Skeletal muscle tissue (tissue), 4 donors: Measurements from ENCODE around the gene TRIM69. TPM values are rescaled to one million over a fixed set of nuclear protein-coding genes. Genes with fewer than 3 reads are reported as not detected.
"Not testable (repeated sequence)": the region's sequence is repeated elsewhere in the genome, so short reads cannot be mapped to it uniquely, and the experiment has no call there.

Experiments
- H3K27ac ChIP-seq: one replicate; pipeline ENCODE4 v1.7.0; 2013; ENCODE audit warnings: mild to moderate bottlenecking, low read depth, low read length, inconsistent platforms
- H3K27me3 ChIP-seq, 3 donors: one replicate each; pipeline ENCODE4 v1.7.0; 2013; ENCODE audit warnings: low read length in 3 of 3; ENCODE audit not compliant: control insufficient read depth in 3 of 3, insufficient read depth in 3 of 3
- H3K36me3 ChIP-seq, 3 donors: one replicate each; pipeline ENCODE4 v1.7.0; 2013; ENCODE audit warnings: low read length in 3 of 3; ENCODE audit not compliant: control insufficient read depth in 3 of 3, insufficient read depth in 3 of 3
- H3K4me1 ChIP-seq, 3 donors: one replicate each; pipeline ENCODE4 v1.7.0; 2013; ENCODE audit warnings: low read length in 3 of 3, mild to moderate bottlenecking in 3 of 3; ENCODE audit not compliant: control insufficient read depth in 3 of 3, insufficient read depth in 3 of 3
- H3K4me3 ChIP-seq, 3 donors: one replicate each; pipeline ENCODE4 v1.7.0; 2013; ENCODE audit warnings: low read length in 3 of 3
- H3K9ac ChIP-seq, 3 donors: one replicate each; pipeline ENCODE4 v1.7.0; 2013; ENCODE audit warnings: low read length in 3 of 3, mild to moderate bottlenecking in 3 of 3, moderate library complexity in 2 of 3, low read depth in 1 of 3
- H3K9me3 ChIP-seq, 3 donors: one replicate each; pipeline ENCODE4 v1.7.0; 2013; ENCODE audit warnings: low read length in 3 of 3; ENCODE audit not compliant: control insufficient read depth in 3 of 3
- total RNA-seq: library from RNA; depleted of rRNA; stranded (reverse); fragments of >200 nt; gene quantifications from one replicate; pipeline ENCODE4 v1.2.3, GENCODE V29; 2014
- donor health status: Osteomylitis.

Gene TRIM69
- total RNA-seq, 1 donor from 2014 or later: 16.7 TPM

- H3K9me3 ChIP-seq, H3K27ac ChIP-seq, H3K27me3 ChIP-seq, H3K9ac ChIP-seq, H3K4me1 ChIP-seq, H3K4me3 ChIP-seq, H3K36me3 ChIP-seq: not testable (repeated sequence)
Observed at GRCh38 chr15:44739222-44739847, 3.0 kb downstream of the TRIM69 start.

- H3K27ac ChIP-seq, H3K36me3 ChIP-seq, H3K27me3 ChIP-seq, H3K9me3 ChIP-seq, H3K4me1 ChIP-seq, H3K9ac ChIP-seq, H3K4me3 ChIP-seq: not testable (repeated sequence)
Observed at GRCh38 chr15:44743454-44743853, 7.1 kb downstream of the TRIM69 start.

DNA sequence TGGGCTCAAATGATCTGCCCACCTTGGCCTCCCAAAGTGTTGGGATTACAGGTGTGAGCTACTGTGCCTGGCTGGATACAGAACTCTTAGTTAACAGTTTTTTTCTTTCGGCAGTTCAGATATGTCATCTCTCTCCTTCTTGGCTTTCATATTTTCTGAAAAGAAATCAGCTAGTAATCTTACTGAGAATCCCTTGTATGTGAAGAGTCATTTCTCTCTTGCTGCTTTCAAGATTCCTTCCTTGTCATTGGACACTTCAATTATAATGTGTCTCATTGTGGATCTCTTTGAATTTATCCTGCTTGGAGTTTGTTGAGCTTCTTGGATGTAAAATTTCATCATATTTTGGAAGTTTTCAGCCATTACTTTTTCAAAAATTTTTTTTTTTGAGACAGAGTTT, 17.0 kb downstream of the TRIM69 start:
- H3K36me3 ChIP-seq: peaks cover 0 to 5% (median 0%) of the 10 kb centered on the region in 3 donors
- H3K27me3 ChIP-seq: no peaks in the 10 kb centered on the region
- H3K9me3 ChIP-seq: peaks cover 0 to 2% (median 0%) of the 10 kb centered on the region in 3 donors
- H3K27ac ChIP-seq: no peak overlapping the region
- H3K4me3 ChIP-seq: no peak overlapping the region
- H3K4me1 ChIP-seq: no peaks in the 10 kb centered on the region
- H3K9ac ChIP-seq: no peak overlapping the region

GRCh38 chr15:44763187-44763586, 26.9 kb downstream of the TRIM69 start:
- H3K9ac ChIP-seq: no peak overlapping the region
- H3K4me1 ChIP-seq: no peaks in the 10 kb centered on the region
- no peak overlapping the region for H3K4me3 ChIP-seq
- H3K9me3 ChIP-seq: no peaks in the 10 kb centered on the region
- H3K36me3 ChIP-seq: peaks cover 0 to 4% (median 4%) of the 10 kb centered on the region in 3 donors
- H3K27ac ChIP-seq: no peak overlapping the region
- no peaks in the 10 kb centered on the region for H3K27me3 ChIP-seq

DNA sequence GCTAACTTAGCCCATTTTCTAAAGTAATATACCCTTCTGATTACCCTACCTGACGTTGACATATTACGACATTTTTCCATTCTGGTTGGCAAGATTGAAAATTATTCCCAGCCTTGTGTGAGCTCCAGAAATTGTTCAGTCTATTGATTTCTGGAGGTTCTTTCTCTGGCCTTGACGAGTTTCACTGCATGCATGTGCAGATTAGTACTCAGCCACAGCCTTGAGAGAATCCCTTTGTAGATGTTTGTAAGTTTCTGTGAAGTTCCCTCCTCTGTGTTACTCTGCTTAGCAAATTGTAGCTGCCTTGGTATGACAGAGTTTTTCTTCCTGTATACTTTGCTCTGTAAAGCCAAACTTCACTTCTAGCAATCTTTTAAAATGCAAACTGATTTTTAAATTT, 27.5 kb downstream of the TRIM69 start:
- peaks cover 0 to 4% (median 4%) of the 10 kb centered on the region in 3 donors for H3K36me3 ChIP-seq
- H3K9me3 ChIP-seq: no peaks in the 10 kb centered on the region
- H3K4me3 ChIP-seq: no peak overlapping the region
- H3K27ac ChIP-seq: no peak overlapping the region
- H3K9ac ChIP-seq: no peak overlapping the region
- no peaks in the 10 kb centered on the region for H3K27me3 ChIP-seq
- no peaks in the 10 kb centered on the region for H3K4me1 ChIP-seq

DNA sequence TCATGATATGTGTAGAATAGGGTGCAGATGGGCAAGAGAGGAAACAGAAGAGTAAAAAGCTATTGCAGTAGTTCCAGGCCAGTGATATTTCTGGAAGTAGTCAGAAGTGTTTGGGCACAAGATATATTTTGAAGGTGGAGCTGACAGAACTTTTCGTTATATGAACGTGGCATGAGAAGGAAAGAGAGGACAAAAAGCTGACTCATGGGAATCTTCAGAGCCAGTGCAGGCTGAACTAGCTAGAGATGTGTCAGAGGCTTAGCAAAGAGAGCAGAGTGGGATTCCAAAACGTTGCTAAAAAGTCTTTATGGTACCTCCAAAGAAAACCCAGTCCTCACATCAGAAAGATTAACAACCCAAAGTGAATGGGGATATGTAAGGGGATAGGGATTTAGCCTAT, 28.7 kb downstream of the TRIM69 start:
- Histone ChIP-seq H3K27ac (no peak overlapping the region), H3K4me1 (no peaks in the 10 kb centered on the region), H3K9ac (no peak overlapping the region), H3K36me3 (peaks cover 0 to 4% (median 4%) of the 10 kb centered on the region in 3 donors), H3K9me3 (no peaks in the 10 kb centered on the region), H3K27me3 (no peaks in the 10 kb centered on the region), H3K4me3 (no peak overlapping the region)

DNA sequence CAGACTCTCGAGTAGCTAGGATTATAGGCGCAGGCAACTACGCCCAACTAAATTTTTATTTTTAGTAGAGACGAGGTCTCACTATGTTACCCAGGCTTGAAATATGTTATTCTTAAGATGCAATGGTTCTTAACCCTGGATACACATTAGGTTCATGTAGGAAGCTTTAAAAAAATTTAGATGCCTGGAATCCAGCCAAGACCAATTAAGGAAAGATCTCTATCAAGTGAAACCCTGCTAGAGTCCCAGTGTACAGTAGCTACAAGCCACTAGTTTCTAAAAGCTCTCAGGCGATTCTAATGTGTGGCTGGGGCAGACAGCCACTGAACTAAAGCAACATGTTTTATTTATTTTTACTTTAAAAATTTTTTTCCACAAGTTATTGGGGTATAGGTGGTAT, 33.2 kb downstream of the TRIM69 start:
- Histone ChIP-seq H3K9me3 (no peaks in the 10 kb centered on the region), H3K27me3 (no peaks in the 10 kb centered on the region), H3K4me3 (no peak overlapping the region), H3K4me1 (no peaks in the 10 kb centered on the region), H3K27ac (no peak overlapping the region), H3K36me3 (peaks cover 0 to 4% (median 4%) of the 10 kb centered on the region in 3 donors), H3K9ac (no peak overlapping the region)

DNA sequence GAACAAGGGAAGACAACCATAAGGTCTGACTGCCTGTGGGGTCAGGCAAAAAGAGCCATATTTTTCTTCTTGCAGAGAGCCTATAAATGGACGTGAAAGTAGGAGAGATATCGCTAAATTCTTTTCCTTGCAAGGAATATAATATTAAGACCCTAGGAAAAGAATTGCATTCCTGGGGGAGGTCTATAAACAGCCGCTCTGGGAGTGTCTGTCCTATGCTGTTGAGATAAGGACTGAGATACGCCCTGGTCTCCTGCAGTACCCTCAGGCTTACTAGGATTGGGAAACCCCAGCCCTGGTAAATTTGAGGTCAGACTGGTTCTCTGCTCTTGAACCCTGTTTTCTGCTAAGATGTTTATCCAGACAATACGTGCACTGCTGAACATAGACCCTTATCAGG, 34.4 kb downstream of the TRIM69 start:
- not testable (repeated sequence) for H3K4me1 ChIP-seq, H3K27me3 ChIP-seq, H3K9me3 ChIP-seq, H3K4me3 ChIP-seq, H3K27ac ChIP-seq, H3K9ac ChIP-seq, H3K36me3 ChIP-seq

DNA sequence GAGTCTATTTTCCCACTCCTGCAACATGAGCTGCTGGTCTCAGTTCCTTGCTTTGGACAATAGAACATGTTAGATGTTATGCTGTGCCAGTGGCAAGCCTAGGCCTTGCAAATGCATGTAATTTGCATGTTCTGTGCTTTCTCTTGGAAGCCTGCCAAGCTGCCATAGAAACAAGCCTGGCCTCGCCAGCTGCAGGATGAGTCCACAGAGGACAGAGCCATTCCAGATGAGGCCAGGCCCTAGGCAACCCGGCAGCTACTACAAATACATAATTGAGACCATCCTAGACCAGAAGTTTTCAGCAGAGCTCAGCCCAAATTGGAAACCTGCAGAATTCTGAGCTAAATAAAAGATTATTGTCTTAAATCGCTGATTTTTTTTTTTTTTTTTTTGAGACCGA, 39.6 kb downstream of the TRIM69 start:
- Histone ChIP-seq H3K36me3 (no peaks in the 10 kb centered on the region), H3K4me1 (no peaks in the 10 kb centered on the region), H3K27me3 (no peaks in the 10 kb centered on the region), H3K27ac (no peak overlapping the region), H3K9me3 (no peaks in the 10 kb centered on the region), H3K9ac (no peak overlapping the region), H3K4me3 (no peak overlapping the region)

GRCh38 chr15:44779761-44780160, 43.4 kb downstream of the TRIM69 start:
- Histone ChIP-seq H3K4me3 (no peak overlapping the region), H3K27me3 (no peaks in the 10 kb centered on the region), H3K27ac (no peak overlapping the region), H3K9me3 (no peaks in the 10 kb centered on the region), H3K36me3 (no peaks in the 10 kb centered on the region), H3K4me1 (peaks cover 0 to 6% (median 3%) of the 10 kb centered on the region in 3 donors), H3K9ac (no peak overlapping the region)
